ENCODE data around the gene RCC1. TPM values are rescaled to one million over a fixed set of nuclear protein-coding genes. Genes with fewer than 3 reads are reported as not detected.
"Not testable (repeated sequence)": the region's sequence is repeated elsewhere in the genome, so short reads cannot be mapped to it uniquely, and the experiment has no call there.

RCC1 gene
- polyA plus RNA-seq, 3 donors: 34.6 to 40.2 (median 39.7) TPM

DNA sequence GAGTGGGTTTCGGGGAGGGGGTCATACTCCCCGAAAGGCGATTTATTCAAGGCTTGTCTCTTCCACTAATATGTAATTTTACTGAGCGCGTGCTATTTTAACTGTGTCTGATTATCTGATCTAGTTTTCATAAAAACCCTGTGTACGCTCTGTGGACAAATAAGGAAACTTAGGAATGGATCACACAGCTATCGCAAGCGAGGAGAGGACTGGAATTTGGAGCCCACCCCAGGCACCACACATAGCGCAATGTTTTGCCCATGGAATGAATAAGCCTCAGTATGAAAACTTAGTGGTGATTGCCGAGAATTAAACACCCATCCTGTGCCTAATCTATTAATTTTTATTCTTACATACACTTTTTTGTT is 76.4 kb downstream of the RCC1 start:
- peak; percentile 27 for DNase-seq

DNA sequence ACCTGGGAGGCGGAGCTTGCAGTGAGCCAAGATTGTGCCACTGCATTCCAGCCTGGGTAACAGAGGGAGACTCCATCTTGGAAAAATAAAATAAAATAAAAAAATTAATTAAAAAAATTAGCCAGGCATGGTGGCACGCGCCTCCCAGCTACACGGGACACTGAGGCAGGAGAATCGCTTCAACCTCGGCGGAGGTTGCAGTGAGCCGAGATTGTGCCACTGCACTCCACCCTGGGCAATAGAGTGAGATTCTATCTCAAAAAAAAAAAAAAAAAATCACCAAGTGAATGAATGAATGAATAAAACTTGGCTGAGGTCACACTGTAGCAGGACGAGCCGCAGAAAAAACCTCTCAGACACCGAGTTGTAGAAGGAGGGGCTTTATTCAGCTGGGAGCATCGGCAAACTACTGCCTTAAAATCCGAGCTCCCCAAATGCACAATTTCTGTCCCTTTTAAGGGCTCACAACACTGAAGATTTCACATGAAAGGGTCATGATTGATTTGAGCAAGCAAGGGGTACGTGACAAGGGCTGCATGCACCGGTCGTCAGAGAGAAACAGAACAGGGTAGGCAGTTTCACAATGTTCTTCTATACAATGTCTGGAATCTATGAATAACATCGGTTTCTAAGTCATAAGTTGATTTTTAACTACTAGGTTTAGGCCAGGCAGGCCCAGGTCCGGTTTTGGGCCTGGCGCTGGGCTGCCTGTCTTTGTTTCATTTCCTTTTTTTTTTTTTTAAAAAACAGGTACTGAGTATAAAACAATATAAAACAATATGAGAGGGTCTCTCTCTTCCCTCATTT is 80.9 kb downstream of the RCC1 start:
- not testable (repeated sequence) for DNase-seq

Other genes starting within 250 kb of the RCC1 start
- 10 to 100 TPM; 20.7 to 23.6 (median 21.4) TPM for gene SESN2, start 246.5 kb upstream of the RCC1 start, polyA plus RNA-seq (ENCODE audit: insufficient read length in 3 of 3)
- gene MED18, start 177.0 kb upstream of the RCC1 start, polyA plus RNA-seq (ENCODE audit: insufficient read length in 3 of 3): 10 to 100 TPM; 22.5 to 25.5 (median 22.7) TPM
- 100 to 1,000 TPM in 1 of 3 donors, 10 to 100 TPM in 2; 75.0 to 102 (median 77.8) TPM for gene PHACTR4, start 136.3 kb upstream of the RCC1 start, polyA plus RNA-seq (ENCODE audit: insufficient read length in 3 of 3)
- gene TRNAU1AP, start 47.0 kb downstream of the RCC1 start, polyA plus RNA-seq (ENCODE audit: insufficient read length in 3 of 3): 10 to 100 TPM; 24.1 to 27.0 (median 25.5) TPM
- 1 to 10 TPM; 2.6 to 3.9 (median 3.2) TPM for gene RAB42, start 86.2 kb downstream of the RCC1 start, polyA plus RNA-seq (ENCODE audit: insufficient read length in 3 of 3)
- 10 to 100 TPM; 28.3 to 32.9 (median 29.7) TPM for gene TAF12, start 137.0 kb downstream of the RCC1 start, polyA plus RNA-seq (ENCODE audit: insufficient read length in 3 of 3)
- gene RNU11, start 142.6 kb downstream of the RCC1 start, polyA plus RNA-seq (ENCODE audit: insufficient read length in 3 of 3): not detected
- gene GMEB1, start 162.7 kb downstream of the RCC1 start, polyA plus RNA-seq (ENCODE audit: insufficient read length in 3 of 3): 10 to 100 TPM; 16.2 to 20.0 (median 17.7) TPM
- 10 to 100 TPM; 86.5 to 95.3 (median 92.0) TPM for gene YTHDF2, start 230.9 kb downstream of the RCC1 start, polyA plus RNA-seq (ENCODE audit: insufficient read length in 3 of 3)